A549 treated with DMSO at 1 μM for 4 hours (cell line): Measurements from ENCODE around the gene GJA10. TPM values are rescaled to one million over a fixed set of nuclear protein-coding genes. Genes with fewer than 3 reads are reported as not detected.

ENCODE experiments used
- total RNA-seq: library from RNA; stranded (reverse); fragments of 200-300 nt; extraction: Qiagen RNA extraction; gene quantifications from 5 replicates; pipeline ENCODE4 v1.2.3, GENCODE V29; 2022; ENCODE audit warnings: low read depth

GJA10 gene
- not detected in 5 replicates for total RNA-seq

GRCh38 chr6:89894169-89894568, at the start of gene GJA10:
Gene GJA10 (plus strand): TSS chr6:89894469. CDS start chr6:89894469, 0 bp downstream.

Other genes starting within 250 kb of the GJA10 start
- gene MDN1, start 74.7 kb upstream of the GJA10 start, total RNA-seq, result 11.8 to 16.5 TPM (median 14.2 TPM) in 5 replicates
- gene CASP8AP2, start 64.6 kb upstream of the GJA10 start, total RNA-seq, result 5.1 to 8.2 TPM (median 7.6 TPM) in 5 replicates